MCF 10A (cell line): ENCODE data around the gene KCNT1. TPM values are rescaled to one million over a fixed set of nuclear protein-coding genes. Genes with fewer than 3 reads are reported as not detected.

Experiments
- BruUV-seq: library from RNA; stranded (reverse); fragments of 400-500 nt; replicated peaks from 2 replicates; lab custom pipeline; 2021; lab: Mats Ljungman, UMichigan
- CTCF ChIA-PET: fragments of 300-600 bp; sonication (Branson Sonifier 250); formaldehyde crosslinking; extraction: SDS; loops from one replicate; lab custom pipeline; 2021; ENCODE audit warnings: antibody characterized with exemption, inconsistent platforms; lab: Yijun Ruan, JAX
- POLR2A ChIA-PET: fragments of 300-600, 350-650 bp; sonication (Branson Sonifier 250); formaldehyde crosslinking; extraction: SDS; loops from one replicate; lab custom pipeline; 2020; ENCODE audit warnings: antibody characterized with exemption, inconsistent platforms; lab: Yijun Ruan, JAX
- DNase-seq: peaks from one replicate; pipeline ENCODE4 v3.0.0-alpha.2; 2018; ENCODE audit not compliant: unreplicated experiment
- H3K27ac Mint-ChIP-seq: one replicate; pipeline ENCODE4 v1.8.0; 2022; ENCODE audit warnings: mild to moderate bottlenecking, low read depth, mixed read lengths; ENCODE audit not compliant: unreplicated experiment
- H3K27me3 Mint-ChIP-seq: one replicate; pipeline ENCODE4 v1.8.0; 2022; ENCODE audit warnings: mixed read lengths; ENCODE audit not compliant: insufficient read depth, unreplicated experiment
- H3K36me3 Mint-ChIP-seq: one replicate; pipeline ENCODE4 v1.8.0; 2022; ENCODE audit warnings: mild to moderate bottlenecking, moderate library complexity, mixed read lengths; ENCODE audit not compliant: insufficient read depth, unreplicated experiment
- H3K4me1 Mint-ChIP-seq: one replicate; pipeline ENCODE4 v1.8.0; 2022; ENCODE audit warnings: mixed read lengths; ENCODE audit not compliant: insufficient read depth, unreplicated experiment
- H3K4me3 Mint-ChIP-seq: one replicate; pipeline ENCODE4 v1.8.0; 2022; ENCODE audit warnings: mild to moderate bottlenecking, moderate library complexity, mixed read lengths; ENCODE audit not compliant: unreplicated experiment
- H3K9me3 Mint-ChIP-seq: one replicate; pipeline ENCODE4 v1.8.0; 2022; ENCODE audit warnings: mixed read lengths; ENCODE audit not compliant: unreplicated experiment
- CTCF ChIP-seq: fragments of 200-600 bp; IDR thresholded peaks from one replicate; pipeline ENCODE4 v1.8.0; 2022; ENCODE audit warnings: antibody characterized with exemption, mild to moderate bottlenecking; ENCODE audit not compliant: unreplicated experiment
- intact Hi-C: fragments of 100-400 bp; cut with micrococcal nuclease; formaldehyde crosslinking; loops from 2 replicates; pipeline ENCODE4 v1.14.1; 2022
- total RNA-seq: library from RNA; stranded (reverse); gene quantifications from 2 replicates; pipeline ENCODE4 v1.2.3, GENCODE V29; 2022

The KCNT1 gene
- total RNA-seq, 1 experiment from 2014 or later: not detected

GRCh38 chr9:135680056-135680455 lies 21.9 kb upstream of the KCNT1 start:
- intact Hi-C loops: no loop called here
- no peaks in the 10 kb centered on the region for H3K36me3 Mint-ChIP-seq
- no peak overlapping the region for H3K27ac Mint-ChIP-seq
- H3K9me3 Mint-ChIP-seq: no peaks in the 10 kb centered on the region
- no peak overlapping the region for H3K4me3 Mint-ChIP-seq
- CTCF ChIA-PET: no interaction called here
- no TSS peak for BruUV-seq
- no peaks in the 10 kb centered on the region for H3K27me3 Mint-ChIP-seq
- DNase-seq: no peak
- TF ChIP-seq CTCF: no peak
- POLR2A ChIA-PET: no interaction called here
- peaks cover 4% of the 10 kb centered on the region for H3K4me1 Mint-ChIP-seq

GRCh38 chr9:135681161-135681560 lies 20.8 kb upstream of the KCNT1 start:
- no peaks in the 10 kb centered on the region for H3K27me3 Mint-ChIP-seq
- H3K9me3 Mint-ChIP-seq: no peaks in the 10 kb centered on the region
- H3K4me3 Mint-ChIP-seq: no peak overlapping the region
- ChIA-PET POLR2A (no interaction called here), CTCF (no interaction called here)
- DNase-seq: no peak
- H3K36me3 Mint-ChIP-seq: no peaks in the 10 kb centered on the region
- intact Hi-C loops: no loop called here
- no TSS peak for BruUV-seq
- no peak for TF ChIP-seq CTCF
- peaks cover 4% of the 10 kb centered on the region for H3K4me1 Mint-ChIP-seq
- H3K27ac Mint-ChIP-seq: no peak overlapping the region

- BruUV-seq: no TSS peak
- no peak for DNase-seq
- ChIA-PET CTCF (no interaction called here), POLR2A (no interaction called here)
- H3K4me3 Mint-ChIP-seq: no peak overlapping the region
- intact Hi-C loops: no loop called here
- TF ChIP-seq CTCF: no peak
- no peaks in the 10 kb centered on the region for H3K36me3 Mint-ChIP-seq
- H3K27me3 Mint-ChIP-seq: no peaks in the 10 kb centered on the region
- no peaks in the 10 kb centered on the region for H3K9me3 Mint-ChIP-seq
- H3K4me1 Mint-ChIP-seq: peaks cover 4% of the 10 kb centered on the region
- no peak overlapping the region for H3K27ac Mint-ChIP-seq
Measured at GRCh38 chr9:135683401-135684034, 18.5 kb upstream of the KCNT1 start.

- ChIA-PET POLR2A (no interaction called here), CTCF (no interaction called here)
- no peak for TF ChIP-seq CTCF
- no peaks in the 10 kb centered on the region for H3K9me3 Mint-ChIP-seq
- H3K27me3 Mint-ChIP-seq: no peaks in the 10 kb centered on the region
- no peak for DNase-seq
- intact Hi-C loops: no loop called here
- no peak overlapping the region for H3K27ac Mint-ChIP-seq
- no TSS peak for BruUV-seq
- no peaks in the 10 kb centered on the region for H3K36me3 Mint-ChIP-seq
- H3K4me3 Mint-ChIP-seq: no peak overlapping the region
- H3K4me1 Mint-ChIP-seq: peaks cover 4% of the 10 kb centered on the region
Measured at GRCh38 chr9:135684691-135685090, 17.3 kb upstream of the KCNT1 start.
